B cell (primary cell): ENCODE results near the gene EHD1.

Source experiments
- CTCF ChIP-seq: fragments of 200-600 bp; IDR thresholded peaks from one replicate; pipeline ENCODE4 v1.8.0; 2022; ENCODE audit warnings: antibody characterized with exemption, mild to moderate bottlenecking
- EZH2 ChIP-seq: IDR thresholded peaks from 2 replicates; pipeline ENCODE4 v1.6.1; 2012; ENCODE audit warnings: borderline replicate concordance, low read depth, mild to moderate bottlenecking, moderate library complexity, low read length; ENCODE audit not compliant: insufficient read depth, poor library complexity, severe bottlenecking

- TF ChIP-seq CTCF (no peak), EZH2 (no peak)
Observed at GRCh38 chr11:64814712-64815187, 63.7 kb downstream of the EHD1 start.
